CD4-positive, alpha-beta T cell treated with Interleukin-17A for 4 hours (primary cell): Measurements from ENCODE around the gene TEP1.
"Not testable (repeated sequence)": the region's sequence is repeated elsewhere in the genome, so short reads cannot be mapped to it uniquely, and the experiment has no call there.

ENCODE experiments used
- DNase-seq: peaks from one replicate; pipeline ENCODE4 v3.0.0-alpha.2; 2020; ENCODE audit warnings: mixed read lengths

TEP1 gene

GRCh38 chr14:20412876-20413743, at the start of gene TEP1:
Gene TEP1 (minus strand): TSS chr14:20413501. CDS start chr14:20408439, 5,062 bp downstream.
- peak; percentile 83 for DNase-seq

- DNase-seq = peak; percentile 98
These were observed 48.2 kb upstream of the TEP1 start, which contains the start of gene PIP4P1 for GRCh38 chr14:20461225-20462141. Gene PIP4P1 (minus strand): TSS chr14:20461434. CDS start chr14:20461325, 109 bp downstream.

- DNase-seq = peak; percentile 74
These were observed 47.3 kb upstream of the TEP1 start for GRCh38 chr14:20460458-20461224.

GRCh38 chr14:20458031-20458789, 44.9 kb upstream of the TEP1 start:
- DNase-seq = no peak

- no peak for DNase-seq
These were observed 43.7 kb upstream of the TEP1 start for GRCh38 chr14:20456971-20457370.

GRCh38 chr14:20455355-20456300, 42.3 kb upstream of the TEP1 start:
- peak; percentile 78 for DNase-seq

GRCh38 chr14:20454516-20455354, 41.4 kb upstream of the TEP1 start, which contains the start of the genes APEX1 and OSGEP:
Gene APEX1 (plus strand): TSS chr14:20455226. CDS start chr14:20455646, 420 bp downstream.
Gene OSGEP (minus strand): TSS chr14:20454812. CDS start chr14:20454683, 129 bp downstream.
- peak; percentile 97 for DNase-seq

- DNase-seq = not testable (repeated sequence)
These were observed 39.5 kb upstream of the TEP1 start for GRCh38 chr14:20452831-20453230.

GRCh38 chr14:20446889-20447288, 33.6 kb upstream of the TEP1 start:
- DNase-seq = no peak

GRCh38 chr14:20443650-20444049, 30.3 kb upstream of the TEP1 start:
- not testable (repeated sequence) for DNase-seq

- DNase-seq = no peak
These were observed 28.2 kb upstream of the TEP1 start for GRCh38 chr14:20441461-20441860.

GRCh38 chr14:20440882-20441281, 27.6 kb upstream of the TEP1 start:
- peak; percentile 55 for DNase-seq

- DNase-seq = no peak
These were observed 27.2 kb upstream of the TEP1 start for GRCh38 chr14:20440465-20440864.

- no peak for DNase-seq
These were observed 25.4 kb upstream of the TEP1 start for GRCh38 chr14:20438664-20439063.

- DNase-seq = no peak
These were observed 23.1 kb upstream of the TEP1 start for GRCh38 chr14:20436363-20436755.

GRCh38 chr14:20435582-20436362, 22.5 kb upstream of the TEP1 start, which contains the start of gene KLHL33:
Gene KLHL33 (minus strand): TSS chr14:20436166. CDS start chr14:20435811, 355 bp downstream.
- no peak for DNase-seq

- DNase-seq = no peak
These were observed 21.6 kb upstream of the TEP1 start for GRCh38 chr14:20434701-20435581.
